22Rv1 (cell line): ENCODE data around the gene GLUL.

ENCODE experiments used
- H3K27ac ChIP-seq: fragments of 450-650 bp; 2 replicates; pipeline ENCODE4 v1.5.1; 2017
- CTCF ChIP-seq: fragments of 450-650 bp; IDR thresholded peaks from 2 replicates; pipeline ENCODE4 v1.5.1; 2017; ENCODE audit warnings: mild to moderate bottlenecking
- ZFX ChIP-seq: fragments of 450-650 bp; IDR thresholded peaks from 2 replicates; pipeline ENCODE4 v1.6.1; 2017; ENCODE audit warnings: antibody characterized with exemption, borderline replicate concordance

The GLUL gene

GRCh38 chr1:182388392-182389134, 3.0 kb downstream of the GLUL start:
- no peak for TF ChIP-seq ZFX
- TF ChIP-seq CTCF: no peak
- H3K27ac ChIP-seq: peak overlapping the region; percentile 85; the same call in 1 of the 2 replicates

GRCh38 chr1:182387566-182387965, 4.0 kb downstream of the GLUL start:
- TF ChIP-seq ZFX (no peak), CTCF (no peak)
- no peak overlapping the region for H3K27ac ChIP-seq

- TF ChIP-seq CTCF (no peak), ZFX (no peak)
- no peak overlapping the region for H3K27ac ChIP-seq
These were observed 4.6 kb downstream of the GLUL start for GRCh38 chr1:182386980-182387379.

- TF ChIP-seq CTCF (no peak), ZFX (no peak)
- H3K27ac ChIP-seq: peak overlapping the region; percentile 24; the same call in 1 of the 2 replicates
These were observed 5.4 kb downstream of the GLUL start for GRCh38 chr1:182385885-182386853.

GRCh38 chr1:182384387-182384960, 7.1 kb downstream of the GLUL start:
- no peak for TF ChIP-seq ZFX
- no peak for TF ChIP-seq CTCF
- no peak overlapping the region for H3K27ac ChIP-seq

- no peak for TF ChIP-seq CTCF
- no peak for TF ChIP-seq ZFX
- no peak overlapping the region for H3K27ac ChIP-seq
These were observed 7.7 kb downstream of the GLUL start for GRCh38 chr1:182383934-182384333.
